ENCODE results near the gene FAM234B. TPM values are rescaled to one million over a fixed set of nuclear protein-coding genes. Genes with fewer than 3 reads are reported as not detected.

Gene FAM234B
- total RNA-seq, 2 donors from 2014 or later = 20.8 to 32.0 TPM

GRCh38 chr12:13011098-13011497 is 33.1 kb upstream of the FAM234B start:
- no peaks in the 10 kb centered on the region for H3K4me1 ChIP-seq (ENCODE audit: control insufficient read depth, insufficient read depth, low read length)
- no peak overlapping the region for H3K4me3 Mint-ChIP-seq
- no peaks in the 10 kb centered on the region for H3K36me3 ChIP-seq (ENCODE audit: control insufficient read depth, insufficient read depth, low read length)
- H3K27me3 Mint-ChIP-seq (ENCODE audit: insufficient read depth) = peaks cover 6% of the 10 kb centered on the region
- H3K27me3 ChIP-seq (ENCODE audit: control insufficient read depth, insufficient read depth, low read length, poor library complexity, severe bottlenecking) = peaks cover 6% of the 10 kb centered on the region
- no peak for TF ChIP-seq CTCF (conservative IDR thresholded peaks at IDR 0.05)
- no peak overlapping the region for H3K27ac Mint-ChIP-seq
- WGBS, 2 experiments (ENCODE audit: insufficient coverage in 1 of 2, insufficient read length in 1 of 2) = 92 to 100% methylated on average over 4 to 6 of the region's 6 CpGs
- no peaks in the 10 kb centered on the region for H3K9me3 ChIP-seq (ENCODE audit: control insufficient read depth, low read length)
- no peaks in the 10 kb centered on the region for H3K36me3 Mint-ChIP-seq (ENCODE audit: low read depth)
- no peaks in the 10 kb centered on the region for H3K4me1 Mint-ChIP-seq
- H3K9me3 Mint-ChIP-seq = no peaks in the 10 kb centered on the region
- no peak overlapping the region for H3K9ac ChIP-seq (ENCODE audit: extremely low read depth, low read length, poor library complexity, severe bottlenecking)
- no peak overlapping the region for H3K27ac ChIP-seq (ENCODE audit: low read depth, low read length)
- no peak for DNase-seq
- no peak overlapping the region for H3K4me3 ChIP-seq (ENCODE audit: low read length)

GRCh38 chr12:13022851-13023271 is 21.3 kb upstream of the FAM234B start:
- 92 to 95% methylated on average over 6 of the region's 6 CpGs for WGBS, 2 experiments (ENCODE audit: insufficient coverage in 1 of 2, insufficient read length in 1 of 2)

GRCh38 chr12:13023811-13024530 is 20.2 kb upstream of the FAM234B start:
- 78 to 100% methylated on average over 2 to 6 of the region's 6 CpGs for WGBS, 2 experiments (ENCODE audit: insufficient coverage in 1 of 2, insufficient read length in 1 of 2)
- peak; percentile 70 for TF ChIP-seq CTCF (conservative IDR thresholded peaks at IDR 0.05)
- no peak overlapping the region for H3K27ac Mint-ChIP-seq

More at GRCh38 chr12:13022851-13023271, 21.3 kb upstream of the FAM234B start:
- no peak overlapping the region for H3K4me3 ChIP-seq (ENCODE audit: low read length)
- H3K9me3 Mint-ChIP-seq = no peaks in the 10 kb centered on the region
- H3K4me1 Mint-ChIP-seq = no peaks in the 10 kb centered on the region
- DNase-seq = no peak
- no peaks in the 10 kb centered on the region for H3K36me3 Mint-ChIP-seq (ENCODE audit: low read depth)
- no peak overlapping the region for H3K27ac ChIP-seq (ENCODE audit: low read depth, low read length)
- no peak overlapping the region for H3K4me3 Mint-ChIP-seq
- H3K9me3 ChIP-seq (ENCODE audit: control insufficient read depth, low read length) = no peaks in the 10 kb centered on the region
- no peaks in the 10 kb centered on the region for H3K27me3 ChIP-seq (ENCODE audit: control insufficient read depth, insufficient read depth, low read length, poor library complexity, severe bottlenecking)
- no peaks in the 10 kb centered on the region for H3K36me3 ChIP-seq (ENCODE audit: control insufficient read depth, insufficient read depth, low read length)
- no peak overlapping the region for H3K27ac Mint-ChIP-seq
- H3K4me1 ChIP-seq (ENCODE audit: control insufficient read depth, insufficient read depth, low read length) = no peaks in the 10 kb centered on the region
- no peak for TF ChIP-seq CTCF (conservative IDR thresholded peaks at IDR 0.05)
- H3K9ac ChIP-seq (ENCODE audit: extremely low read depth, low read length, poor library complexity, severe bottlenecking) = no peak overlapping the region
- peaks cover 9% of the 10 kb centered on the region for H3K27me3 Mint-ChIP-seq (ENCODE audit: insufficient read depth)

More at GRCh38 chr12:13023811-13024530, 20.2 kb upstream of the FAM234B start:
- Mint-ChIP-seq H3K36me3 (ENCODE audit: low read depth) (no peaks in the 10 kb centered on the region), H3K4me1 (peaks cover 8% of the 10 kb centered on the region), H3K9me3 (no peaks in the 10 kb centered on the region), H3K4me3 (no peak overlapping the region), H3K27me3 (ENCODE audit: insufficient read depth) (peaks cover 10% of the 10 kb centered on the region)
- Histone ChIP-seq H3K9me3 (ENCODE audit: control insufficient read depth, low read length) (no peaks in the 10 kb centered on the region), H3K9ac (ENCODE audit: extremely low read depth, low read length, poor library complexity, severe bottlenecking) (no peak overlapping the region), H3K4me3 (ENCODE audit: low read length) (no peak overlapping the region), H3K27me3 (ENCODE audit: control insufficient read depth, insufficient read depth, low read length, poor library complexity, severe bottlenecking) (no peaks in the 10 kb centered on the region), H3K27ac (ENCODE audit: low read depth, low read length) (no peak overlapping the region), H3K36me3 (ENCODE audit: control insufficient read depth, insufficient read depth, low read length) (no peaks in the 10 kb centered on the region), H3K4me1 (ENCODE audit: control insufficient read depth, insufficient read depth, low read length) (peaks cover under 1% of the 10 kb centered on the region)
- DNase-seq = no peak

Measured in endodermal cell (in vitro differentiated cells).